Measurements from ENCODE around the gene KCNIP1. TPM values are rescaled to one million over a fixed set of nuclear protein-coding genes. Genes with fewer than 3 reads are reported as not detected.

Gene KCNIP1
- total RNA-seq, 1 experiment from 2014 or later = not detected

GRCh38 chr5:170591054-170591453 lies 87.2 kb downstream of the KCNIP1 start:
- DNase-seq (ENCODE audit: low read depth, low spot score) (no peak), ATAC-seq (no peak)
- H3K27me3 ChIP-seq (ENCODE audit: control insufficient read depth, insufficient read depth, low read length) = peaks cover 3% of the 10 kb centered on the region; the same call in 1 of the 2 replicates
- no peak for TF ChIP-seq TCF7L2 (IDR thresholded peaks at IDR 0.05; ENCODE audit: low read depth, low read length)
- no peak for TF ChIP-seq SIN3A (IDR thresholded peaks at IDR 0.05; ENCODE audit: borderline replicate concordance, insufficient read depth, low read depth, low read length)
- TF ChIP-seq REST (IDR thresholded peaks at IDR 0.05; ENCODE audit: insufficient read depth in 1 of 2, low read depth in 2 of 2, low read length in 1 of 2) = peak in 1 of 2 experiments; percentile 34; a peak in 1 of 4 replicates
- no peaks in the 10 kb centered on the region for H3K36me3 ChIP-seq (ENCODE audit: control insufficient read depth, insufficient read depth, low read length)
- no peaks in the 10 kb centered on the region for H3K9me3 ChIP-seq (ENCODE audit: control insufficient read depth, insufficient read depth, low read depth, low read length)
- H3K4me1 ChIP-seq (ENCODE audit: control insufficient read depth, insufficient read depth, low read length) = no peaks in the 10 kb centered on the region
- ChIA-PET POLR2A (interaction anchor here (0.6 kb wide), 1 partner anchor 59 kb away, joined by 5 read pairs; no protein-coding TSS in a partner anchor), CTCF (no interaction called here)
- BruUV-seq (replicated peaks) = no TSS peak
- H3K27ac ChIP-seq (ENCODE audit: low read length) = no peak overlapping the region
- in situ Hi-C loops (cut with HindIII; ENCODE audit: low pct_unique_long_range_greater_than_20kb, low sequenced_read_pairs) = no loop called here
- H3K4me3 ChIP-seq (ENCODE audit: low read depth in 2 of 2, low read length in 2 of 2) = no peak overlapping the region
- intact Hi-C loops (cut with micrococcal nuclease; ENCODE audit: unreplicated experiment) = no loop called here

GRCh38 chr5:170596482-170597044 lies 92.7 kb downstream of the KCNIP1 start:
- no peak overlapping the region for H3K27ac ChIP-seq (ENCODE audit: low read length)
- no peak overlapping the region for H3K4me3 ChIP-seq (ENCODE audit: low read depth in 2 of 2, low read length in 2 of 2)
- intact Hi-C loops (cut with micrococcal nuclease; ENCODE audit: unreplicated experiment) (no loop called here), in situ Hi-C loops (cut with HindIII; ENCODE audit: low pct_unique_long_range_greater_than_20kb, low sequenced_read_pairs) (no loop called here)
- TF ChIP-seq POLR2AphosphoS5 (IDR thresholded peaks at IDR 0.05; ENCODE audit: low read depth, low read length) = no peak
- TF ChIP-seq REST (IDR thresholded peaks at IDR 0.05; ENCODE audit: insufficient read depth in 1 of 2, low read depth in 2 of 2, low read length in 1 of 2) = no peak
- TF ChIP-seq SIN3A (IDR thresholded peaks at IDR 0.05; ENCODE audit: borderline replicate concordance, insufficient read depth, low read depth, low read length) = no peak
- no peak for TF ChIP-seq TCF7L2 (IDR thresholded peaks at IDR 0.05; ENCODE audit: low read depth, low read length)
- TF ChIP-seq CTCF (IDR thresholded peaks at IDR 0.05) = no peak
- no peak for DNase-seq (ENCODE audit: low read depth, low spot score)
- BruUV-seq (replicated peaks) = no TSS peak
- ChIA-PET CTCF (interaction anchor here (0.8 kb wide), 1 partner anchor 25 kb away, joined by 3 read pairs; no protein-coding TSS in a partner anchor), POLR2A (no interaction called here)
- H3K27me3 ChIP-seq (ENCODE audit: control insufficient read depth, insufficient read depth, low read length) = peaks cover 3% of the 10 kb centered on the region; the same call in 1 of the 2 replicates
- no peaks in the 10 kb centered on the region for H3K9me3 ChIP-seq (ENCODE audit: control insufficient read depth, insufficient read depth, low read depth, low read length)
- H3K36me3 ChIP-seq (ENCODE audit: control insufficient read depth, insufficient read depth, low read length) = no peaks in the 10 kb centered on the region
- no peaks in the 10 kb centered on the region for H3K4me1 ChIP-seq (ENCODE audit: control insufficient read depth, insufficient read depth, low read length)
- 0 out of 2 replicates have a peak, but pooled peaks have one; percentile 21 for ATAC-seq

Data from Panc1 (cell line).